ENCODE measurements around the gene PPIL4. TPM values are rescaled to one million over a fixed set of nuclear protein-coding genes. Genes with fewer than 3 reads are reported as not detected.
A peak's percentile ranks its signal among the peaks of the same experiment; 100 is the strongest.

Gene PPIL4
- total and polyA plus RNA-seq, 2 of the 13 experiments (the other 11 are each of a cell fraction or from before 2014, with no cell fraction given), result 5.5 to 46.0 TPM

- TF ChIP-seq, protein P1, sequence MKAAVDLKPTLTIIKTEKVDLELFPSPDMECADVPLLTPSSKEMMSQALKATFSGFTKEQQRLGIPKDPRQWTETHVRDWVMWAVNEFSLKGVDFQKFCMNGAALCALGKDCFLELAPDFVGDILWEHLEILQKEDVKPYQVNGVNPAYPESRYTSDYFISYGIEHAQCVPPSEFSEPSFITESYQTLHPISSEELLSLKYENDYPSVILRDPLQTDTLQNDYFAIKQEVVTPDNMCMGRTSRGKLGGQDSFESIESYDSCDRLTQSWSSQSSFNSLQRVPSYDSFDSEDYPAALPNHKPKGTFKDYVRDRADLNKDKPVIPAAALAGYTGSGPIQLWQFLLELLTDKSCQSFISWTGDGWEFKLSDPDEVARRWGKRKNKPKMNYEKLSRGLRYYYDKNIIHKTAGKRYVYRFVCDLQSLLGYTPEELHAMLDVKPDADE (CRISPR knock-in tag; IDR thresholded peaks at IDR 0.05), result no peak
- TF ChIP-seq EEA1 (CRISPR knock-in tag; IDR thresholded peaks at IDR 0.05; ENCODE audit: borderline replicate concordance) (no peak), KDM4B (CRISPR knock-in tag; IDR thresholded peaks at IDR 0.05) (no peak), ZNF678 (CRISPR knock-in tag; IDR thresholded peaks at IDR 0.05) (no peak), ZFP82 (CRISPR knock-in tag; IDR thresholded peaks at IDR 0.05; ENCODE audit: borderline replicate concordance) (no peak), ZSCAN21 (CRISPR knock-in tag; IDR thresholded peaks at IDR 0.05; ENCODE audit: borderline replicate concordance) (no peak), RXRA (CRISPR knock-in tag; IDR thresholded peaks at IDR 0.05) (no peak), RBM22 (optimal IDR thresholded peaks at IDR 0.05; ENCODE audit: low read length) (peak; percentile 22)
- TF ChIP-seq, protein P2, sequence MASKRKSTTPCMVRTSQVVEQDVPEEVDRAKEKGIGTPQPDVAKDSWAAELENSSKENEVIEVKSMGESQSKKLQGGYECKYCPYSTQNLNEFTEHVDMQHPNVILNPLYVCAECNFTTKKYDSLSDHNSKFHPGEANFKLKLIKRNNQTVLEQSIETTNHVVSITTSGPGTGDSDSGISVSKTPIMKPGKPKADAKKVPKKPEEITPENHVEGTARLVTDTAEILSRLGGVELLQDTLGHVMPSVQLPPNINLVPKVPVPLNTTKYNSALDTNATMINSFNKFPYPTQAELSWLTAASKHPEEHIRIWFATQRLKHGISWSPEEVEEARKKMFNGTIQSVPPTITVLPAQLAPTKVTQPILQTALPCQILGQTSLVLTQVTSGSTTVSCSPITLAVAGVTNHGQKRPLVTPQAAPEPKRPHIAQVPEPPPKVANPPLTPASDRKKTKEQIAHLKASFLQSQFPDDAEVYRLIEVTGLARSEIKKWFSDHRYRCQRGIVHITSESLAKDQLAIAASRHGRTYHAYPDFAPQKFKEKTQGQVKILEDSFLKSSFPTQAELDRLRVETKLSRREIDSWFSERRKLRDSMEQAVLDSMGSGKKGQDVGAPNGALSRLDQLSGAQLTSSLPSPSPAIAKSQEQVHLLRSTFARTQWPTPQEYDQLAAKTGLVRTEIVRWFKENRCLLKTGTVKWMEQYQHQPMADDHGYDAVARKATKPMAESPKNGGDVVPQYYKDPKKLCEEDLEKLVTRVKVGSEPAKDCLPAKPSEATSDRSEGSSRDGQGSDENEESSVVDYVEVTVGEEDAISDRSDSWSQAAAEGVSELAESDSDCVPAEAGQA (IDR thresholded peaks at IDR 0.05; ENCODE audit: low read depth), result no peak
- TF ChIP-seq, protein P2 (CRISPR knock-in tag; IDR thresholded peaks at IDR 0.05; ENCODE audit: borderline replicate concordance), result no peak
- TF ChIP-seq, protein P3, sequence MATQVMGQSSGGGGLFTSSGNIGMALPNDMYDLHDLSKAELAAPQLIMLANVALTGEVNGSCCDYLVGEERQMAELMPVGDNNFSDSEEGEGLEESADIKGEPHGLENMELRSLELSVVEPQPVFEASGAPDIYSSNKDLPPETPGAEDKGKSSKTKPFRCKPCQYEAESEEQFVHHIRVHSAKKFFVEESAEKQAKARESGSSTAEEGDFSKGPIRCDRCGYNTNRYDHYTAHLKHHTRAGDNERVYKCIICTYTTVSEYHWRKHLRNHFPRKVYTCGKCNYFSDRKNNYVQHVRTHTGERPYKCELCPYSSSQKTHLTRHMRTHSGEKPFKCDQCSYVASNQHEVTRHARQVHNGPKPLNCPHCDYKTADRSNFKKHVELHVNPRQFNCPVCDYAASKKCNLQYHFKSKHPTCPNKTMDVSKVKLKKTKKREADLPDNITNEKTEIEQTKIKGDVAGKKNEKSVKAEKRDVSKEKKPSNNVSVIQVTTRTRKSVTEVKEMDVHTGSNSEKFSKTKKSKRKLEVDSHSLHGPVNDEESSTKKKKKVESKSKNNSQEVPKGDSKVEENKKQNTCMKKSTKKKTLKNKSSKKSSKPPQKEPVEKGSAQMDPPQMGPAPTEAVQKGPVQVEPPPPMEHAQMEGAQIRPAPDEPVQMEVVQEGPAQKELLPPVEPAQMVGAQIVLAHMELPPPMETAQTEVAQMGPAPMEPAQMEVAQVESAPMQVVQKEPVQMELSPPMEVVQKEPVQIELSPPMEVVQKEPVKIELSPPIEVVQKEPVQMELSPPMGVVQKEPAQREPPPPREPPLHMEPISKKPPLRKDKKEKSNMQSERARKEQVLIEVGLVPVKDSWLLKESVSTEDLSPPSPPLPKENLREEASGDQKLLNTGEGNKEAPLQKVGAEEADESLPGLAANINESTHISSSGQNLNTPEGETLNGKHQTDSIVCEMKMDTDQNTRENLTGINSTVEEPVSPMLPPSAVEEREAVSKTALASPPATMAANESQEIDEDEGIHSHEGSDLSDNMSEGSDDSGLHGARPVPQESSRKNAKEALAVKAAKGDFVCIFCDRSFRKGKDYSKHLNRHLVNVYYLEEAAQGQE (IDR thresholded peaks at IDR 0.05; ENCODE audit: borderline replicate concordance in 1 of 2, low read depth in 1 of 2, low read length in 2 of 2), result no peak
- TF ChIP-seq, protein P4, sequence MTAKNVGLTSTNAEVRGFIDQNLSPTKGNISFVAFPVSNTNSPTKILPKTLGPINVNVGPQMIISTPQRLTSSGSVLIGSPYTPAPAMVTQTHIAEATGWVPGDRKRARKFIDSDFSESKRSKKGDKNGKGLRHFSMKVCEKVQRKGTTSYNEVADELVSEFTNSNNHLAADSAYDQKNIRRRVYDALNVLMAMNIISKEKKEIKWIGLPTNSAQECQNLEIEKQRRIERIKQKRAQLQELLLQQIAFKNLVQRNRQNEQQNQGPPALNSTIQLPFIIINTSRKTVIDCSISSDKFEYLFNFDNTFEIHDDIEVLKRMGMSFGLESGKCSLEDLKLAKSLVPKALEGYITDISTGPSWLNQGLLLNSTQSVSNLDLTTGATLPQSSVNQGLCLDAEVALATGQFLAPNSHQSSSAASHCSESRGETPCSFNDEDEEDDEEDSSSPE (CRISPR knock-in tag; IDR thresholded peaks at IDR 0.05), result no peak
Measured at GRCh38 chr6:149510793-149511512, 34.9 kb downstream of the PPIL4 start (continued).
